SK-N-MC (cell line): Measurements from ENCODE around the gene CHRNA4.

Experiments
- EZH2 ChIP-seq: fragments of 200-600 bp; sonication (generic); IDR thresholded peaks from one replicate; pipeline ENCODE4 v1.6.1; 2017; ENCODE audit warnings: antibody characterized with exemption
- FOXP2 ChIP-seq: optimal IDR thresholded peaks from 2 replicates; pipeline ENCODE3; 2011; ENCODE audit warnings: mild to moderate bottlenecking, moderate library complexity; ENCODE audit not compliant: insufficient read depth; ENCODE audit errors: extremely low read length, control extremely low read depth
- POLR2AphosphoS5 ChIP-seq: IDR thresholded peaks from 2 replicates; pipeline ENCODE4 v1.6.1; 2012; ENCODE audit warnings: mild to moderate bottlenecking, low read depth, low read length, borderline replicate concordance

DNA sequence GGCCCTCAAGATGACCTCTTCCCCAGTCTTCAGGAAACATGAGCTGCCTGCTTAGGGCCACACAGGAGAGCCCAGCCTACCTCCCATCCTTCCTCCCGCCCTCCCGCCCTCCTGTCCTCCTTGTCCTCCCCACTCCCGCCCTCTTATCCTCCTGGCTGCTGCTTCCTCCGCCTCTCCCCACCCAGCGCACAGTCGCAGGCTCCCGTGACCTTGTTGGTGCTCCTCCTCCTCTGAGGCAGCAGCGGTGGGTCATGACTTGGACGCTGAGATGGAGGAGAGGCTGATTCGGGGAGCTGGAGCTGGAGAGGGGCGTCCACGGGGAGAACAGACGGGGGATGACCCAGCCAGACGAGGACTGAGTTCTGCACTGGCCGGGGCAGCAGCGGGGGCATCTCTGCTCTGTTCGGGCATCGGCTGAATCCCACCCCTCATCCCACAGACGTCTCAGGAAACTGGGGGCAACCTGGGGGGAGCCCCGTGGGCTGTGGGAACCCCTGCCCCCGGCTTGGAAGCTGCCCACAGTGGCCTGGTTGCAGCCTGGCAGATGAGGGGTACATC, 32.4 kb downstream of the CHRNA4 start:
- no peak for TF ChIP-seq EZH2
- TF ChIP-seq POLR2AphosphoS5 = no peak
- TF ChIP-seq FOXP2 = no peak
